ENCODE data around the gene MTMR12. TPM values are rescaled to one million over a fixed set of nuclear protein-coding genes. Genes with fewer than 3 reads are reported as not detected.
"Not testable (repeated sequence)": the region's sequence is repeated elsewhere in the genome, so short reads cannot be mapped to it uniquely, and the experiment has no call there.

The MTMR12 gene
- polyA plus RNA-seq, 10 donors = 12.4 to 22.4 (median 17.9) TPM

- DNase-seq = no peak
Observed at GRCh38 chr5:32299059-32299677, 13.6 kb downstream of the MTMR12 start.

- no peak for DNase-seq
Observed at GRCh38 chr5:32298059-32298415, 14.7 kb downstream of the MTMR12 start.

GRCh38 chr5:32297181-32298058 lies 15.3 kb downstream of the MTMR12 start:
- DNase-seq = no peak

GRCh38 chr5:32295966-32296772 lies 16.6 kb downstream of the MTMR12 start:
- DNase-seq = not testable (repeated sequence)

GRCh38 chr5:32291591-32291990 lies 21.1 kb downstream of the MTMR12 start:
- no peak for DNase-seq

GRCh38 chr5:32290922-32291321 lies 21.8 kb downstream of the MTMR12 start:
- no peak for DNase-seq

- not testable (repeated sequence) for DNase-seq
Observed at GRCh38 chr5:32290501-32290900, 22.2 kb downstream of the MTMR12 start.

- DNase-seq = not testable (repeated sequence)
Observed at GRCh38 chr5:32289986-32290385, 22.8 kb downstream of the MTMR12 start.

GRCh38 chr5:32288135-32288534 lies 24.6 kb downstream of the MTMR12 start:
- DNase-seq = not testable (repeated sequence)

- DNase-seq = not testable (repeated sequence)
Observed at GRCh38 chr5:32287525-32287924, 25.2 kb downstream of the MTMR12 start.

- DNase-seq = no peak
Observed at GRCh38 chr5:32285510-32286138, 27.1 kb downstream of the MTMR12 start.

GRCh38 chr5:32283539-32284377 lies 29.0 kb downstream of the MTMR12 start:
- DNase-seq = no peak

- no peak for DNase-seq
Observed at GRCh38 chr5:32283061-32283460, 29.7 kb downstream of the MTMR12 start.

- DNase-seq = no peak
Observed at GRCh38 chr5:32282633-32283032, 30.1 kb downstream of the MTMR12 start.

- not testable (repeated sequence) for DNase-seq
Observed at GRCh38 chr5:32281378-32282133, 31.2 kb downstream of the MTMR12 start.

GRCh38 chr5:32280656-32281081 lies 32.1 kb downstream of the MTMR12 start:
- no peak for DNase-seq

- DNase-seq = no peak
Observed at GRCh38 chr5:32279786-32280185, 33.0 kb downstream of the MTMR12 start.

- DNase-seq = no peak
Observed at GRCh38 chr5:32279223-32279622, 33.5 kb downstream of the MTMR12 start.

GRCh38 chr5:32278406-32278805 lies 34.3 kb downstream of the MTMR12 start:
- DNase-seq = no peak

- DNase-seq = no peak
Observed at GRCh38 chr5:32277798-32278197, 34.9 kb downstream of the MTMR12 start.
